Type B pancreatic cell (in vitro differentiated cells): ENCODE results near the gene TMEM259. TPM values are rescaled to one million over a fixed set of nuclear protein-coding genes. Genes with fewer than 3 reads are reported as not detected.

Source experiments
- DNase-seq: peaks from one replicate; pipeline ENCODE4 v3.0.0; 2021; ENCODE audit warnings: mixed read lengths; ENCODE audit not compliant: unreplicated experiment; ENCODE audit errors: extremely low spot score
- H3K27ac Mint-ChIP-seq: 2 replicates; pipeline ENCODE4 v1.8.0; 2021; ENCODE audit warnings: mild to moderate bottlenecking, mixed read lengths
- H3K27me3 Mint-ChIP-seq: 2 replicates; pipeline ENCODE4 v1.8.0; 2021; ENCODE audit warnings: mixed read lengths
- H3K36me3 Mint-ChIP-seq: 2 replicates; pipeline ENCODE4 v1.8.0; 2021; ENCODE audit warnings: mixed read lengths
- H3K4me1 Mint-ChIP-seq: one replicate; pipeline ENCODE4 v1.8.0; 2021; ENCODE audit warnings: mixed read lengths; ENCODE audit not compliant: unreplicated experiment
- H3K4me3 Mint-ChIP-seq: 2 replicates; pipeline ENCODE4 v1.8.0; 2021; ENCODE audit warnings: mild to moderate bottlenecking, mixed read lengths
- H3K9me3 Mint-ChIP-seq: 2 replicates; pipeline ENCODE4 v1.8.0; 2021; ENCODE audit warnings: mixed read lengths
- CTCF ChIP-seq: fragments of 200-600 bp; sonication (generic); conservative IDR thresholded peaks from 2 replicates; pipeline ENCODE4 v1.5.0; 2021; ENCODE audit warnings: antibody characterized with exemption, mild to moderate bottlenecking
- total RNA-seq: library from RNA; stranded (reverse); gene quantifications from 2 replicates; pipeline ENCODE4 v1.2.1, GENCODE V29; 2021; ENCODE audit warnings: low replicate concordance

The TMEM259 gene
- total RNA-seq, 1 donor from 2014 or later: 173 TPM

- DNase-seq: no peak
- Mint-ChIP-seq H3K27me3 (peaks cover 14% of the 10 kb centered on the region), H3K36me3 (peaks cover 3% of the 10 kb centered on the region), H3K9me3 (no peaks in the 10 kb centered on the region), H3K27ac (no peak overlapping the region), H3K4me3 (no peak overlapping the region), H3K4me1 (no peaks in the 10 kb centered on the region)
- TF ChIP-seq CTCF: no peak
Measured at GRCh38 chr19:991932-992669, 28.8 kb downstream of the TMEM259 start.

GRCh38 chr19:991174-991931, 29.6 kb downstream of the TMEM259 start:
- DNase-seq: no peak
- Mint-ChIP-seq H3K4me3 (no peak overlapping the region), H3K27ac (no peak overlapping the region), H3K4me1 (no peaks in the 10 kb centered on the region), H3K9me3 (no peaks in the 10 kb centered on the region), H3K27me3 (peaks cover 6% of the 10 kb centered on the region), H3K36me3 (peaks cover 3% of the 10 kb centered on the region)
- no peak for TF ChIP-seq CTCF

- no peaks in the 10 kb centered on the region for H3K4me1 Mint-ChIP-seq
- no peak overlapping the region for H3K4me3 Mint-ChIP-seq
- H3K36me3 Mint-ChIP-seq: peaks cover 3% of the 10 kb centered on the region
- H3K27me3 Mint-ChIP-seq: peaks cover 3% of the 10 kb centered on the region
- H3K27ac Mint-ChIP-seq: no peak overlapping the region
- no peak for TF ChIP-seq CTCF
- no peak for DNase-seq
- H3K9me3 Mint-ChIP-seq: no peaks in the 10 kb centered on the region
Measured at GRCh38 chr19:990746-991145, 30.2 kb downstream of the TMEM259 start.

- DNase-seq: no peak
- H3K4me3 Mint-ChIP-seq: no peak overlapping the region
- H3K9me3 Mint-ChIP-seq: no peaks in the 10 kb centered on the region
- no peak for TF ChIP-seq CTCF
- H3K27ac Mint-ChIP-seq: no peak overlapping the region
- H3K36me3 Mint-ChIP-seq: peaks cover 3% of the 10 kb centered on the region
- H3K4me1 Mint-ChIP-seq: no peaks in the 10 kb centered on the region
- H3K27me3 Mint-ChIP-seq: no peaks in the 10 kb centered on the region
Measured at GRCh38 chr19:990119-990571, 30.8 kb downstream of the TMEM259 start.

GRCh38 chr19:989381-990081, 31.4 kb downstream of the TMEM259 start:
- H3K9me3 Mint-ChIP-seq: no peaks in the 10 kb centered on the region
- TF ChIP-seq CTCF: peak; percentile 40
- no peak for DNase-seq
- H3K27ac Mint-ChIP-seq: no peak overlapping the region
- H3K4me3 Mint-ChIP-seq: no peak overlapping the region
- H3K4me1 Mint-ChIP-seq: peaks cover 6% of the 10 kb centered on the region
- no peaks in the 10 kb centered on the region for H3K27me3 Mint-ChIP-seq
- peaks cover 3% of the 10 kb centered on the region for H3K36me3 Mint-ChIP-seq
